BJ (cell line): Measurements from ENCODE around the gene CHD1L. TPM values are rescaled to one million over a fixed set of nuclear protein-coding genes. Genes with fewer than 3 reads are reported as not detected.

ENCODE experiments used
- CTCF ChIA-PET: fragments of 350-600 bp; formaldehyde crosslinking; extraction: SDS; loops from one replicate; lab custom pipeline; 2021; ENCODE audit warnings: antibody characterized with exemption, inconsistent platforms; lab: Yijun Ruan, JAX
- POLR2A ChIA-PET: fragments of 300-600 bp; sonication (Branson Sonifier 250); formaldehyde crosslinking; extraction: SDS; loops from one replicate; lab custom pipeline; 2021; ENCODE audit warnings: antibody characterized with exemption; lab: Charles Lee
- DNase-seq: peaks from one replicate; pipeline ENCODE4 v3.0.0-alpha.2; 2011; ENCODE audit warnings: low read depth
- H3K27me3 ChIP-seq: 2 replicates; pipeline ENCODE4 v1.6.0; 2011; ENCODE audit warnings: low read length; ENCODE audit not compliant: control insufficient read depth, insufficient read depth
- H3K36me3 ChIP-seq: 2 replicates; pipeline ENCODE4 v1.5.1; 2011; ENCODE audit warnings: low read length; ENCODE audit not compliant: control insufficient read depth, insufficient read depth
- H3K4me3 ChIP-seq: 2 replicates; pipeline ENCODE4 v1.5.1; 2011; ENCODE audit warnings: low read depth, mild to moderate bottlenecking, control low read depth, low read length
- CTCF ChIP-seq: IDR thresholded peaks from 2 replicates; pipeline ENCODE4 v1.5.1; 2011; ENCODE audit warnings: low read depth, mild to moderate bottlenecking, control low read depth, inconsistent platforms, low read length, moderate library complexity; ENCODE audit not compliant: insufficient read depth
- polyA plus RNA-seq: library from polyadenylated mRNA; depleted of rRNA; stranded (reverse); fragments of >200 nt; gene quantifications from 2 replicates; pipeline ENCODE4 v1.2.3, GENCODE V29; 2011

Gene CHD1L
- polyA plus RNA-seq, 1 experiment: 20.2 TPM

DNA sequence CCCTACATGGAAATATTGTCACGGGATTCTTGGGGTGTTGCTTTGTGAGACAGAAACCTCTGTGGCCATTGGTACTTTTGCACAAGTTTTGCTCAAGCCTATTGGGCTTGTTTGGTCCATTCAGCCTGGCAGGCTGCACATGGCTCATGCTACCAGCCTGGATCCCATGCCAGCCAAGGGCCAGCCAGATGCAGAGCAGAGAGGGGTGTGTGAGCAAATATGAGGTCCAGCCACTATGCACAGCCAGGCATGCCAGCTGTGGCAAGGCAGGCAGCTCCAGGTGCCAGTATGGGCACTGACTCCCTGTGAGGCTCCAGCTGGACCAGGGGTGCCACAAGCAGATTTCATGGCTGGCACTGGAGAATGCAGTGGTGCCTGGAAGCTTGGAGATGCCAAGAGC, 6.7 kb upstream of the CHD1L start:
- Histone ChIP-seq H3K4me3 (no peak overlapping the region), H3K27me3 (no peaks in the 10 kb centered on the region), H3K36me3 (no peaks in the 10 kb centered on the region)
- CTCF ChIA-PET: interaction anchor here (1.8 kb wide), 1 partner anchor 11 kb away, joined by 7 read pairs; the partner anchor contains the start of gene FMO5
- TF ChIP-seq CTCF: no peak
- DNase-seq: no peak
- POLR2A ChIA-PET: interaction anchor here (0.5 kb wide), 1 partner anchor 10 kb away, joined by 10 read pairs; no protein-coding TSS in a partner anchor

- POLR2A ChIA-PET: no interaction called here
- Histone ChIP-seq H3K27me3 (no peaks in the 10 kb centered on the region), H3K4me3 (no peak overlapping the region), H3K36me3 (no peaks in the 10 kb centered on the region)
- no peak for TF ChIP-seq CTCF
- CTCF ChIA-PET: interaction anchor here (1.8 kb wide), 1 partner anchor 11 kb away, joined by 7 read pairs; the partner anchor contains the start of gene FMO5
- no peak for DNase-seq
These were observed 6.0 kb upstream of the CHD1L start for GRCh38 chr1:147236448-147236847.

DNA sequence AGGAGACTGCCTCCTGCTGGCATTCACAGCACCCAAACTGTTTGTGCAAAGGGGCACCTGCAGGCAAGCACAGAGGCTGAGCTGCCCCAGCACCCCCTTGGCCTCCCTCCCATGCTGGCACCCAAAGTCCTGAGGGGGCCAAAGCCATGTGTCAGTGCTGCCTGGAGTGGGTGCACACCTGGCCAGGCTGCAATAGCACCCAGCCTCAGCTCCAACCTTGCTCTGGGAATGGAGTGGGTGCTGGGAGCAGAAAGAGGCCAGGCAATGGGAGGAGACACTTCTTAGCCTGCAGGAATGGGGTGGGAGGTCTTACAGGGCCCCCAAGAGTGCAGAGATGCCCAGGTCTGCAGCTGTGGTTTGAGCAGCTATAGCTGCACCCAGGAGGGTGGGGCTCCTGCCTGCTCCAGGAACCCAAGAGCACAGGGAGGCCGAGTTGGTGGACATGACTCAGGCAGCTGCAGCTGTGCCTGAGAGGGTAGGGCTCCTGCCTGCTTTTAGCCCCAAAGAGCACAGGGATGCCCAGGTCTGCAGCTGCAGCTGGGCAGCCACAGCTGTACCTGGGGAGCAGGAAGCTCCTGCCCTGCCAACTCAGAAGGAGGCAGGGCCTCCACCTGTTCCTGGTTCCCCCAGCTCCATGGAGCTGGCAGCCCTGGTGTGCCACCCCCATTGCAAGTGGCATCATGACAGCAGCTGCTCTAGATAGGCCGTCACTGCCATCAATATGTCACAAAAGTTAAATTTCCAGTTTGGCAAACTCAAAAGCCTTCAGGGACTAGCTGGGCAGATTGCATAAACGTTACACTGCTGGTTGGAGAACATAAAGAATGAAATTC, 5.3 kb upstream of the CHD1L start:
- TF ChIP-seq CTCF: no peak
- Histone ChIP-seq H3K36me3 (no peaks in the 10 kb centered on the region), H3K4me3 (no peak overlapping the region), H3K27me3 (no peaks in the 10 kb centered on the region)
- ChIA-PET CTCF (interaction anchor here (1.8 kb wide), 1 partner anchor 12 kb away, joined by 7 read pairs; the partner anchor contains the start of gene FMO5), POLR2A (no interaction called here)
- DNase-seq: no peak

DNA sequence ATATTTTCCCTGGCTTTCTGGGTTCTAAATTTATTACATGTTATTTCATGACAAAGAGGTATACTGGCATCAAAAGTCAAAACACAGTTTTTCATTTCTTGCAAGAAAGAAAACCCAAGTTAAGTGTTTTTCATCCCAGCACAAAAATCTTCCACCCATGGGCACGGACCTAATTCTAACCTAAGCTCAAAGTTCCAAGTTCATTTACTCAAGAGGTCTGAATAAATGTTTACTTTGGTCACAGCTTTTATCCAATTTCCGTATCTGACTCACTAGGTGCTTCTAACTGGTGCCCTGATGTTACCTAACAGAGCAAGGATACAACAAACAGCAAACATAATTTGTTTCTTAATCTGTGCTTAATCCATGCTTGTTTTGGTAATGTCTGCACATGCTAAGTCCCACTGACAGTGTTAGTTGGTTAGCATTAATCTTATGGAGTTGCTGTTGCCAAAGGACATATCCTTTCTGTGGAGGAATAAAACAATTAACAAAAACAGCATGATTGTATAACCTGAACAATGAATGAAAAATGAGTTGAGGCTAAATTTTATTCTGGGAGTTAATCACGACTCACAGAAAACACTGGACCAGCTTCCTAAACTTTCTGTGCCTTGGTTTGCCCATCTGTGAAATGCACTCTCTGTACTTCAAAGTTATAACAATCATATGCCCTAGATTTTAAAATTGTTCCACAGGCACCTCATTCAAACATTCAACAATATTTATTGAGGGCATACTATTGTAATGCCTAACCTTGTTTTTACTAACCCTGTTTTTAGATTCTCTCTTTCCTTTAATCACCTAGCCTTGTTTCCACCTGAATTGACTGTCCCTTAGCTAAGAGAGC, 4.2 kb upstream of the CHD1L start:
- no peak for DNase-seq
- no peak for TF ChIP-seq CTCF
- ChIA-PET CTCF (no interaction called here), POLR2A (no interaction called here)
- Histone ChIP-seq H3K27me3 (no peaks in the 10 kb centered on the region), H3K4me3 (no peak overlapping the region), H3K36me3 (no peaks in the 10 kb centered on the region)
